Right lobe of liver (tissue), 6 donors: Measurements from ENCODE around the gene AKAP7. TPM values are rescaled to one million over a fixed set of nuclear protein-coding genes. Genes with fewer than 3 reads are reported as not detected.

Source experiments
- ATAC-seq, 4 donors: fragments of 200-7000 bp; cut with Tn5 transposase; one replicate each; pipeline ENCODE4 v1.9.1; 2020; ENCODE audit warnings: mild to moderate bottlenecking in 4 of 4, moderate library complexity in 4 of 4
- DNase-seq, 3 donors: peaks; one replicate each; pipeline ENCODE4 v3.0.0-alpha.2; 2020
- H3K27ac ChIP-seq, 3 donors: fragments of 200-600 bp; one replicate each; pipeline ENCODE4 v1.8.0; 2022
- H3K27me3 ChIP-seq, 2 donors: fragments of 200-600 bp; one replicate each; pipeline ENCODE4 v1.8.0; 2022
- H3K36me3 ChIP-seq, 4 donors: fragments of 200-600 bp; sonication (generic) in 1 of 4; one replicate each; pipeline versions ENCODE4 v1.5.1 to v1.8.0; 2017 to 2022; ENCODE audit warnings: control low read depth in 1 of 4
- H3K4me1 ChIP-seq, 4 donors: fragments of 200-600 bp; sonication (generic) in 1 of 4; one replicate each; pipeline versions ENCODE4 v1.5.1 to v1.8.0; 2017 to 2022; ENCODE audit warnings: control low read depth in 1 of 4
- H3K4me3 ChIP-seq, 3 donors: fragments of 200-600 bp; one replicate each; pipeline ENCODE4 v1.8.0; 2022
- H3K9me3 ChIP-seq, 4 donors: fragments of 200-600 bp; sonication (generic) in 1 of 4; one replicate each; pipeline versions ENCODE4 v1.5.1 to v1.8.0; 2017 to 2022; ENCODE audit warnings: control low read depth in 1 of 4
- CTCF ChIP-seq, 4 donors: fragments of 200-600 bp in 3 of 4; fragments of 450-650 bp in 1 of 4; IDR thresholded peaks; one replicate each; pipeline versions ENCODE4 v1.5.1 to v1.8.0; 2016 to 2022; ENCODE audit warnings: antibody characterized with exemption in 4 of 4, mild to moderate bottlenecking in 2 of 4
- POLR2A ChIP-seq: fragments of 450-650 bp; IDR thresholded peaks from one replicate; pipeline ENCODE4 v1.6.1; 2017; ENCODE audit warnings: antibody characterized with exemption, mild to moderate bottlenecking
- WGBS: methylation state at CpG from one replicate; pipeline ENCODE4 v1.1.6; 2018; ENCODE audit warnings: low coverage, low lambda C conversion rate; ENCODE audit not compliant: insufficient coverage; ENCODE audit errors: missing lambda C conversion rate; 5-methylcytosine and 5-hydroxymethylcytosine counted together
- intact Hi-C, 2 donors: fragments of 100-400 bp; cut with DNase I; formaldehyde crosslinking; loops; one replicate each; pipeline versions ENCODE4 v1.11.2 to v1.14.1; 2022
- total RNA-seq, 6 experiments: library from RNA; depleted of rRNA in 2 of 6; stranded (reverse); fragments of >200 nt in 2 of 6; fragmentation: NEBNext Ultra II Directional in 3 of 6; extraction: Animal tissue kit (Norgen Biotek cat#: 25700) in 3 of 6; gene quantifications; one replicate each; pipeline versions ENCODE4 v1.1.0 to v1.2.4, GENCODE V29; 2016 to 2023
- donor health status: DM: no; HTN: yes; CAD: no.
- donor health status: DM: no; HTN: no; CAD: no.
- donor health status: DM: no; HTN: no; CAD: no.
- donor health status: DM: no; HTN: yes; CAD: no.
- donor health status: DM: no; HTN: yes; CAD: no.

Gene AKAP7
- total RNA-seq, 6 experiments from 2014 or later, result 8.6 to 16.3 (median 12.6) TPM

- DNase-seq, result no peak
- intact Hi-C loops, result no loop called here
- Histone ChIP-seq H3K27me3 (no peaks in the 10 kb centered on the region), H3K27ac (no peak overlapping the region), H3K4me3 (no peak overlapping the region), H3K4me1 (no peaks in the 10 kb centered on the region), H3K36me3 (no peaks in the 10 kb centered on the region), H3K9me3 (no peaks in the 10 kb centered on the region)
- no peak for ATAC-seq
- WGBS, result 54% methylated on average over 3 of the region's 3 CpGs
- TF ChIP-seq CTCF (IDR thresholded peaks at IDR 0.05) (no peak), POLR2A (no peak)
Observed at GRCh38 chr6:131331151-131331550, 195.9 kb downstream of the AKAP7 start.

GRCh38 chr6:131331873-131332781, 196.9 kb downstream of the AKAP7 start:
- DNase-seq, result no peak
- TF ChIP-seq CTCF (IDR thresholded peaks at IDR 0.05) (no peak), POLR2A (no peak)
- WGBS, result 73% methylated on average over 5 of the region's 5 CpGs
- Histone ChIP-seq H3K9me3 (no peaks in the 10 kb centered on the region), H3K4me3 (no peak overlapping the region), H3K27me3 (no peaks in the 10 kb centered on the region), H3K36me3 (no peaks in the 10 kb centered on the region), H3K27ac (no peak overlapping the region), H3K4me1 (no peaks in the 10 kb centered on the region)
- intact Hi-C loops, result no loop called here
- ATAC-seq, result no peak

Other genes starting within 250 kb of the AKAP7 start
- gene EPB41L2, start 72.2 kb upstream of the AKAP7 start, total RNA-seq, result 10 to 100 TPM; 15.3 to 38.5 (median 24.6) TPM